ENCODE measurements around the gene SPATS2L. TPM values are rescaled to one million over a fixed set of nuclear protein-coding genes. Genes with fewer than 3 reads are reported as not detected.

Gene SPATS2L
- total and polyA plus RNA-seq, 12 donors, result 16.7 to 68.8 (median 43.6) TPM

DNA sequence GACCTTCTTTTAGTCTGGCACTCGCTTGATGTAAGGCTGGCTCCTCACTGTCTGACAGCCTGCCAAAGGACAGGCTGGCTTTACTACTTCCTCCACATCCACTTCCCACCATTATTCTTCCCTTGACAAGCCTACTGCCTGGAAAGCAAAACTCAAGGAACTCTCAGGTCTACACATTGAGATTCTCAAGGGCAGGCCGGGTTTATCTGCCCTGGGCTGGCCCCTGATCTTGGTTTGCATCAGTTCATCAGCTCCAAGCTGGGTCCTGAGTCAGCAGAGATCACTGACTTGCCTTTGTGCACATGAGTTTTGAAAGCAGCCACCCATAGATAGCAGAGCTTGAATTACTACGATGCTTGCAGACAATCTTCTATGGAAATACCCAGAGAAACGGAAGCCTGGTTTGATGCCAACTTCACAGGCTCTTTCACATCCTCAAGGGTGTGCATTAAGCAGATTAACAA, 149.5 kb downstream of the SPATS2L start:
- Histone ChIP-seq H3K27ac (peak overlapping the region in 1 of 5 donors; percentile 37), H3K36me3 (replicated peaks in 1 of 2) (no peaks in the 10 kb centered on the region)
- intact Hi-C loops (cut with DNase I), result loop anchor here in 1 of 2 donors (10.0 kb wide), 1 partner anchor 141 kb away; no protein-coding TSS in a partner anchor

DNA sequence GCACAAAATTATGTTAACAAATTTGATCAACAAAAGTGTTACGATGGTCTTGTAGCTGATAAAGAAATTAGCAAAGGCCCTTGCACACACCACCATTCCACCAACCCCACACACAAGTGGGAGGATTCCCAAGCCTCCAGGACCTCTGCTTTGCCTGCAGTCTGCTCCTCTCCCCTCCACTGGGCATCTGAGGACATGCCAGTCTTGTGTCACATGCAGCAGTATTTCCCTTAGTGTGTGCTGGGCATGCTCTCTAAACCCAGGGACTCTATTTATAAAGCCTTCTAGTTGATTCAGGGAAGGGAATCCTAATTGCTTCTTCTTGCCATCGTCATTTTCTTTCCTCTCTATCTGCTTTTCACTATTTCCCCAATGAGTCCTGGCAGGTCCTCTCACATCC, 150.1 kb downstream of the SPATS2L start:
- DNase-seq, result no peak
- WGBS, 4 donors, result 86 to 91% (median 87%) methylated on average over 2 of the region's 2 CpGs
- TF ChIP-seq POLR2A (IDR thresholded peaks at IDR 0.05), result no peak
- TF ChIP-seq, protein P1, sequence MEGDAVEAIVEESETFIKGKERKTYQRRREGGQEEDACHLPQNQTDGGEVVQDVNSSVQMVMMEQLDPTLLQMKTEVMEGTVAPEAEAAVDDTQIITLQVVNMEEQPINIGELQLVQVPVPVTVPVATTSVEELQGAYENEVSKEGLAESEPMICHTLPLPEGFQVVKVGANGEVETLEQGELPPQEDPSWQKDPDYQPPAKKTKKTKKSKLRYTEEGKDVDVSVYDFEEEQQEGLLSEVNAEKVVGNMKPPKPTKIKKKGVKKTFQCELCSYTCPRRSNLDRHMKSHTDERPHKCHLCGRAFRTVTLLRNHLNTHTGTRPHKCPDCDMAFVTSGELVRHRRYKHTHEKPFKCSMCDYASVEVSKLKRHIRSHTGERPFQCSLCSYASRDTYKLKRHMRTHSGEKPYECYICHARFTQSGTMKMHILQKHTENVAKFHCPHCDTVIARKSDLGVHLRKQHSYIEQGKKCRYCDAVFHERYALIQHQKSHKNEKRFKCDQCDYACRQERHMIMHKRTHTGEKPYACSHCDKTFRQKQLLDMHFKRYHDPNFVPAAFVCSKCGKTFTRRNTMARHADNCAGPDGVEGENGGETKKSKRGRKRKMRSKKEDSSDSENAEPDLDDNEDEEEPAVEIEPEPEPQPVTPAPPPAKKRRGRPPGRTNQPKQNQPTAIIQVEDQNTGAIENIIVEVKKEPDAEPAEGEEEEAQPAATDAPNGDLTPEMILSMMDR (IDR thresholded peaks at IDR 0.05), result no peak
- H3K4me3 ChIP-seq, result no peak overlapping the region
- peaks cover 13 to 17% of the 10 kb centered on the region in 2 donors for H3K4me1 ChIP-seq (replicated peaks in 1 of 2)
- intact Hi-C loops (cut with DNase I), result loop anchor here in 1 of 2 donors (10.0 kb wide), 1 partner anchor 142 kb away; no protein-coding TSS in a partner anchor
- H3K9me3 ChIP-seq (replicated peaks in 1 of 3), result no peaks in the 10 kb centered on the region
- peak overlapping the region in 1 of 5 donors; percentile 37 for H3K27ac ChIP-seq
- no peaks in the 10 kb centered on the region for H3K27me3 ChIP-seq
- H3K36me3 ChIP-seq (replicated peaks in 1 of 2), result no peaks in the 10 kb centered on the region

More for the DNA sequence above, 149.5 kb downstream of the SPATS2L start:
- peaks cover 13 to 17% of the 10 kb centered on the region in 2 donors for H3K4me1 ChIP-seq (replicated peaks in 1 of 2)
- TF ChIP-seq POLR2A (IDR thresholded peaks at IDR 0.05), result no peak
- TF ChIP-seq, protein P1 (IDR thresholded peaks at IDR 0.05), result no peak
- peak in 6 of 7 donors; percentile 23 to 72 (median 50) for DNase-seq
- H3K27me3 ChIP-seq, result no peaks in the 10 kb centered on the region
- H3K9me3 ChIP-seq (replicated peaks in 1 of 3), result no peaks in the 10 kb centered on the region
- 29 to 34% (median 32%) methylated on average over 4 of the region's 4 CpGs for WGBS, 4 donors
- H3K4me3 ChIP-seq, result no peak overlapping the region

- DNase-seq, result no peak
- Histone ChIP-seq H3K27ac (no peak overlapping the region), H3K27me3 (no peaks in the 10 kb centered on the region), H3K9me3 (replicated peaks in 1 of 3) (no peaks in the 10 kb centered on the region), H3K36me3 (replicated peaks in 1 of 2) (no peaks in the 10 kb centered on the region), H3K4me1 (replicated peaks in 1 of 2) (peaks cover 13 to 17% of the 10 kb centered on the region in 2 donors), H3K4me3 (no peak overlapping the region)
- intact Hi-C loops (cut with DNase I), result loop anchor here in 1 of 2 donors (10.0 kb wide), 1 partner anchor 144 kb away; no protein-coding TSS in a partner anchor
- 60 to 92% (median 80%) methylated on average over 3 of the region's 3 CpGs for WGBS, 4 donors
- TF ChIP-seq, protein P1 (IDR thresholded peaks at IDR 0.05), result no peak
- TF ChIP-seq POLR2A (IDR thresholded peaks at IDR 0.05), result no peak
These were observed 152.6 kb downstream of the SPATS2L start for GRCh38 chr2:200459101-200459500.

DNA sequence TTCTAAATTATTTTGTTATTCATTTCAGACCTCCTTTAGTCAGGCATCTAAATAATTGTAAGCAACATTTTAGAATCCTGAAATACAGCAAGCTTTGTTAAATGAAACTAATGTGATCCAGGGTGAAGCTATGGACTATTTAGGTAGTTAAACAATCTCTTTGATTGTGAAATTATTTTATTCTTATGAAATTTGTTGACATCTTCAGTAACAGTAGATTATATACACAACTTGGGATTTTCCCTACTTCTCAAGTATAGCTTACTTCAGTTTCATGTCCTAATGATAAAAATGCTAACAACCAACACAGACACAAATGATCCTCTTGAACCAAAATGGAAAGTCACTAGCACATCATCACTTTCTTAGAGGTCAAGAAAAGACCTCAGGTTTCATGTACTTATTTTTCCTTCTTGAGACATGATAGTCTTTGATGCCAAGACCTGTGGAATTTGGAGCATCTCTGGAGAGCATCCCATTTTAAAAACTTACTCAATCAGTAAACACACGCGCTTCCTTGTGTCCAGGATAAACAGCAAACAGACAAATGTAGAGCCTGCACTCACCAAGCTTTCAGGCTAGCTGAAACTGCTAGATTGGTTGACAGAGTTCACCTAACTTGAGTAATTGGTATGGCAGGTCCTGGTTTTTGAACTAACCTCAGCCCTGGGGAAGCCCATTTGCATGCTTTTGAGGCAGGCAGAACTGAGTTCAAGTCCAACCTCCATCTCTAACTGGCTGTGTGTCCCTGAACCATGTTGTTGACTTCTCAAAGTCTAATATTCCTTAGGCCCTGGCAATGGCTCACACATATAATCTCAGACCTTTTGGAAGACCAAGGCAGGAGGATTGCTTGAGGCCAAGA, 155.6 kb downstream of the SPATS2L start:
- H3K9me3 ChIP-seq (replicated peaks in 1 of 3), result no peaks in the 10 kb centered on the region
- peaks cover 0 to 5% of the 10 kb centered on the region in 2 donors for H3K4me1 ChIP-seq (replicated peaks in 1 of 2)
- H3K36me3 ChIP-seq (replicated peaks in 1 of 2), result no peaks in the 10 kb centered on the region
- 93 to 100% (median 96%) methylated on average over 2 of the region's 2 CpGs for WGBS, 4 donors
- no peaks in the 10 kb centered on the region for H3K27me3 ChIP-seq
- H3K27ac ChIP-seq, result no peak overlapping the region
- DNase-seq, result no peak
- TF ChIP-seq, protein P1 (IDR thresholded peaks at IDR 0.05), result no peak
- intact Hi-C loops (cut with DNase I), result no loop called here
- H3K4me3 ChIP-seq, result no peak overlapping the region

Measured in adrenal gland (tissue), 12 donors.